Keratinocyte (primary cell): ENCODE results near the gene ARHGEF28. TPM values are rescaled to one million over a fixed set of nuclear protein-coding genes. Genes with fewer than 3 reads are reported as not detected.
A peak's percentile ranks its signal among the peaks of the same experiment; 100 is the strongest.

Experiments
- DNase-seq: peaks from one replicate; pipeline ENCODE4 v3.0.0-alpha.2; 2011; ENCODE audit warnings: low read depth, missing footprints, low spot score
- FAIRE-seq: peaks from 2 replicates; lab custom pipeline; 2011; peaks lifted over from hg19 to GRCh38; lab: Jason Lieb, UNC
- H2AFZ ChIP-seq: 2 replicates; pipeline ENCODE4 v1.6.0; 2012; ENCODE audit warnings: low read length, control low read depth, inconsistent platforms; ENCODE audit not compliant: control insufficient read depth
- H3K27ac ChIP-seq: 2 replicates; pipeline ENCODE4 v1.5.1; 2011; ENCODE audit warnings: low read length; ENCODE audit not compliant: control insufficient read depth, insufficient read depth
- H3K27me3 ChIP-seq: 3 replicates; pipeline ENCODE4 v1.6.0; 2011; ENCODE audit warnings: low read length; ENCODE audit not compliant: control insufficient read depth, insufficient read depth; ENCODE audit errors: extremely low read depth
- H3K36me3 ChIP-seq, 2 experiments: 2 replicates in 1 of 2; 3 replicates in 1 of 2; pipeline ENCODE4 v1.5.1; 2011; ENCODE audit warnings: low read length in 2 of 2, mild to moderate bottlenecking in 1 of 2; ENCODE audit not compliant: control insufficient read depth in 2 of 2, insufficient read depth in 2 of 2; ENCODE audit errors: extremely low read depth in 1 of 2
- H3K4me1 ChIP-seq: 3 replicates; pipeline ENCODE4 v1.5.1; 2011; ENCODE audit warnings: low read length; ENCODE audit not compliant: control insufficient read depth, insufficient read depth; ENCODE audit errors: extremely low read depth
- H3K4me2 ChIP-seq: 3 replicates; pipeline ENCODE4 v1.6.0; 2011; ENCODE audit warnings: low read depth, low read length; ENCODE audit not compliant: control insufficient read depth, insufficient read depth; ENCODE audit errors: extremely low read depth
- H3K4me3 ChIP-seq, 3 experiments: fragments of 200-600 bp in 1 of 3; sonication (generic) in 1 of 3; 2 replicates in 2 of 3; 3 replicates in 1 of 3; pipeline ENCODE4 v1.5.1; 2011 to 2016; ENCODE audit warnings: low read length in 3 of 3, mild to moderate bottlenecking in 3 of 3, control low read depth in 2 of 3, inconsistent platforms in 1 of 3, low read depth in 1 of 3, mixed read lengths in 1 of 3, mixed run types in 1 of 3, moderate library complexity in 1 of 3; ENCODE audit not compliant: control insufficient read depth in 2 of 3, insufficient read depth in 2 of 3; ENCODE audit errors: extremely low read depth in 1 of 3
- H3K79me2 ChIP-seq: 2 replicates; pipeline ENCODE4 v1.6.0; 2012; ENCODE audit warnings: low read length; ENCODE audit not compliant: control insufficient read depth, insufficient read depth
- H3K9ac ChIP-seq: 3 replicates; pipeline ENCODE4 v1.6.0; 2011; ENCODE audit warnings: low read length; ENCODE audit not compliant: control insufficient read depth, insufficient read depth; ENCODE audit errors: extremely low read depth
- H3K9me1 ChIP-seq: 3 replicates; pipeline ENCODE4 v1.6.0; 2011; ENCODE audit warnings: low read length; ENCODE audit not compliant: control insufficient read depth, insufficient read depth; ENCODE audit errors: extremely low read depth
- H3K9me3 ChIP-seq: 2 replicates; pipeline ENCODE4 v1.5.1; 2012; ENCODE audit warnings: low read depth, low read length; ENCODE audit not compliant: control insufficient read depth
- H4K20me1 ChIP-seq: 3 replicates; pipeline ENCODE4 v1.6.0; 2011; ENCODE audit warnings: low read length; ENCODE audit not compliant: control insufficient read depth, insufficient read depth; ENCODE audit errors: extremely low read depth
- CTCF ChIP-seq, 3 experiments: IDR thresholded peaks in 1 of 3; conservative IDR thresholded peaks in 1 of 3; optimal IDR thresholded peaks in 1 of 3; 2 replicates in 2 of 3; 3 replicates in 1 of 3; pipeline versions ENCODE3 to v1.5.1; 2011; ENCODE audit warnings: low read length in 3 of 3, mild to moderate bottlenecking in 3 of 3, moderate library complexity in 2 of 3, control low read depth in 1 of 3, inconsistent platforms in 1 of 3; ENCODE audit not compliant: insufficient read depth in 2 of 3; ENCODE audit errors: extremely low read depth in 1 of 3
- EZH2 ChIP-seq: IDR thresholded peaks from one replicate; pipeline ENCODE4 v1.6.1; 2012; ENCODE audit warnings: inconsistent platforms, mild to moderate bottlenecking, low read length, moderate library complexity
- dilution Hi-C: fragments of 300-500 bp; cut with MboI; formaldehyde crosslinking; loops from one replicate; pipeline ENCODE4 v1.7.0; 2020; ENCODE audit warnings: low sequenced_read_pairs; ENCODE audit not compliant: extremely low pct_ligation_motif_present
- polyA plus RNA-seq, 5 experiments: library from polyadenylated mRNA; depleted of rRNA in 3 of 5; stranded (reverse) in 3 of 5; stranded (forward) in 1 of 5; unstranded in 1 of 5; fragments of >200 nt; gene quantifications; 1 replicate in 1 of 5; 2 replicates in 3 of 5; 3 replicates in 1 of 5; pipeline versions ENCODE4 v1.2.1 to v1.2.3, GENCODE V29; 2011 to 2012; ENCODE audit warnings: missing spikeins in 2 of 5, low read depth in 1 of 5, low replicate concordance in 1 of 5

Gene ARHGEF28
- polyA plus RNA-seq, 1 donor (not counting 4 experiments of a cell fraction or from before 2014, with no cell fraction given), result 31.6 TPM

GRCh38 chr5:73899916-73900315 lies 273.9 kb downstream of the ARHGEF28 start:
- Histone ChIP-seq H3K27ac (no peak overlapping the region), H3K79me2 (no peaks in the 10 kb centered on the region), H3K9me3 (no peaks in the 10 kb centered on the region), H3K4me2 (no peak overlapping the region), H3K4me1 (peaks cover 4% of the 10 kb centered on the region), H4K20me1 (no peaks in the 10 kb centered on the region), H3K27me3 (no peaks in the 10 kb centered on the region), H3K4me3 (no peak overlapping the region), H3K9ac (no peak overlapping the region), H3K36me3 (peaks cover 26 to 31% of the 10 kb centered on the region in 2 experiments), H2AFZ (no peak overlapping the region), H3K9me1 (no peaks in the 10 kb centered on the region)
- DNase-seq, result no peak
- dilution Hi-C loops, result no loop called here
- no peak for FAIRE-seq
- TF ChIP-seq EZH2 (no peak), CTCF (optimal IDR thresholded peaks at IDR 0.05 in 1 of 3, IDR thresholded peaks at IDR 0.05 in 1 of 3, conservative IDR thresholded peaks at IDR 0.05 in 1 of 3; ENCODE audit: extremely low read depth in 1 of 3, insufficient read depth in 2 of 3, low read length in 3 of 3) (no peak)

GRCh38 chr5:73900566-73900965 lies 274.6 kb downstream of the ARHGEF28 start:
- H3K9me1 ChIP-seq, result no peaks in the 10 kb centered on the region
- peaks cover 4% of the 10 kb centered on the region for H3K4me1 ChIP-seq
- H4K20me1 ChIP-seq, result no peaks in the 10 kb centered on the region
- no peaks in the 10 kb centered on the region for H3K79me2 ChIP-seq
- FAIRE-seq (no peak), DNase-seq (no peak)
- H3K27me3 ChIP-seq, result no peaks in the 10 kb centered on the region
- H2AFZ ChIP-seq, result no peak overlapping the region
- no peaks in the 10 kb centered on the region for H3K9me3 ChIP-seq
- TF ChIP-seq CTCF (optimal IDR thresholded peaks at IDR 0.05 in 1 of 3, IDR thresholded peaks at IDR 0.05 in 1 of 3, conservative IDR thresholded peaks at IDR 0.05 in 1 of 3; ENCODE audit: extremely low read depth in 1 of 3, insufficient read depth in 2 of 3, low read length in 3 of 3) (no peak), EZH2 (no peak)
- no peak overlapping the region for H3K4me3 ChIP-seq
- H3K27ac ChIP-seq, result peak overlapping the region; percentile 15
- H3K4me2 ChIP-seq, result no peak overlapping the region
- H3K36me3 ChIP-seq, result peaks cover 21 to 35% of the 10 kb centered on the region in 2 experiments
- dilution Hi-C loops, result no loop called here
- no peak overlapping the region for H3K9ac ChIP-seq
